Glomerular visceral epithelial cell (primary cell): ENCODE data around the gene POLR1A.

ENCODE experiments used
- DNase-seq: peaks from one replicate; pipeline ENCODE4 v3.0.0-alpha.2; 2016; ENCODE audit errors: extremely low spot score

POLR1A gene

GRCh38 chr2:86105252-86105968 lies at the start of gene POLR1A:
Gene POLR1A, minus strand, starts transcription at chr2:86105886. Its CDS starts 110 bp downstream, at chr2:86105776.
- peak; percentile 85 for DNase-seq

- no peak for DNase-seq
Observed at GRCh38 chr2:86150502-86150901, 44.8 kb upstream of the POLR1A start.

GRCh38 chr2:86147793-86148192 lies 42.1 kb upstream of the POLR1A start:
- DNase-seq, result no peak

GRCh38 chr2:86143926-86144685 lies 38.4 kb upstream of the POLR1A start:
- DNase-seq, result no peak

GRCh38 chr2:86143307-86143706 lies 37.6 kb upstream of the POLR1A start:
- DNase-seq, result no peak

GRCh38 chr2:86142436-86143257 lies 37.0 kb upstream of the POLR1A start:
- DNase-seq, result no peak

GRCh38 chr2:86140969-86141392 lies 35.3 kb upstream of the POLR1A start:
- DNase-seq, result no peak

- DNase-seq, result no peak
Observed at GRCh38 chr2:86139981-86140380, 34.3 kb upstream of the POLR1A start.

- no peak for DNase-seq
Observed at GRCh38 chr2:86138736-86139625, 33.3 kb upstream of the POLR1A start.

- DNase-seq, result no peak
Observed at GRCh38 chr2:86136141-86136540, 30.5 kb upstream of the POLR1A start.

GRCh38 chr2:86135653-86136052 lies 30.0 kb upstream of the POLR1A start:
- no peak for DNase-seq

- no peak for DNase-seq
Observed at GRCh38 chr2:86134709-86135108, 29.0 kb upstream of the POLR1A start.

GRCh38 chr2:86124683-86125082 lies 19.0 kb upstream of the POLR1A start:
- DNase-seq, result no peak

- DNase-seq, result no peak
Observed at GRCh38 chr2:86123328-86123925, 17.7 kb upstream of the POLR1A start.

GRCh38 chr2:86118130-86118529 lies 12.4 kb upstream of the POLR1A start:
- DNase-seq, result no peak

GRCh38 chr2:86107031-86107430 lies 1.3 kb upstream of the POLR1A start:
- no peak for DNase-seq

- DNase-seq, result peak; percentile 89
Observed at GRCh38 chr2:86105969-86106945, 571 bp upstream of the POLR1A start, which contains the start of gene PTCD3. Gene PTCD3, plus strand, starts transcription at chr2:86106235. Its CDS starts 13 bp downstream, at chr2:86106248.

GRCh38 chr2:86102157-86102556 lies 3.5 kb downstream of the POLR1A start:
- no peak for DNase-seq

GRCh38 chr2:86097913-86098312 lies 7.8 kb downstream of the POLR1A start:
- DNase-seq, result no peak
